HEK293T (cell line): ENCODE data around the gene CATSPERD.

Experiments
- CTCF ChIA-PET: fragments of 350-600 bp; formaldehyde crosslinking; extraction: SDS; loops from one replicate; lab custom pipeline; 2021; ENCODE audit warnings: antibody characterized with exemption, inconsistent platforms; lab: Yijun Ruan, JAX
- POLR2A ChIA-PET: fragments of 350-600 bp; formaldehyde crosslinking; extraction: SDS; loops from one replicate; lab custom pipeline; 2020; ENCODE audit warnings: antibody characterized with exemption, inconsistent platforms; lab: Yijun Ruan, JAX
- DNase-seq: peaks from one replicate; pipeline ENCODE4 v3.0.0; 2012; ENCODE audit warnings: mixed read lengths; ENCODE audit errors: extremely low spot score
- ARNT ChIP-seq: fragments of 450-650 bp; IDR thresholded peaks from 2 replicates; pipeline ENCODE4 v1.6.1; 2017; ENCODE audit warnings: mild to moderate bottlenecking
- BHLHE40 ChIP-seq: fragments of 450-650 bp; IDR thresholded peaks from 2 replicates; pipeline ENCODE4 v1.6.1; 2016; ENCODE audit warnings: mild to moderate bottlenecking, moderate library complexity, borderline replicate concordance
- CTBP1 ChIP-seq: fragments of 450-650 bp; IDR thresholded peaks from 2 replicates; pipeline ENCODE4 v1.6.1; 2016; ENCODE audit warnings: borderline replicate concordance
- ELF4 ChIP-seq: fragments of 450-650 bp; IDR thresholded peaks from 2 replicates; pipeline ENCODE4 v1.6.1; 2017; ENCODE audit warnings: antibody characterized with exemption
- FOXA1 ChIP-seq: fragments of 450-650 bp; IDR thresholded peaks from 2 replicates; pipeline ENCODE4 v1.6.1; 2016; ENCODE audit warnings: mild to moderate bottlenecking
- FOXK2 ChIP-seq: fragments of 450-650 bp; IDR thresholded peaks from 2 replicates; pipeline ENCODE4 v1.6.1; 2016; ENCODE audit warnings: mild to moderate bottlenecking
- FOXM1 ChIP-seq: fragments of 450-650 bp; IDR thresholded peaks from 2 replicates; pipeline ENCODE4 v1.6.1; 2017; ENCODE audit warnings: mild to moderate bottlenecking, borderline replicate concordance
- HDGF ChIP-seq: fragments of 450-650 bp; IDR thresholded peaks from 2 replicates; pipeline ENCODE4 v1.6.1; 2017; ENCODE audit warnings: antibody characterized with exemption, borderline replicate concordance
- L3MBTL2 ChIP-seq: fragments of 450-650 bp; conservative IDR thresholded peaks from 2 replicates; pipeline ENCODE4 v1.6.1; 2016; ENCODE audit warnings: mild to moderate bottlenecking
- LEF1 ChIP-seq: fragments of 450-650 bp; IDR thresholded peaks from 2 replicates; pipeline ENCODE4 v1.6.1; 2017; ENCODE audit warnings: mild to moderate bottlenecking, borderline replicate concordance
- NFRKB ChIP-seq: fragments of 450-650 bp; IDR thresholded peaks from 2 replicates; pipeline ENCODE4 v1.6.1; 2016; ENCODE audit warnings: mild to moderate bottlenecking, moderate library complexity
- PKNOX1 ChIP-seq: fragments of 450-650 bp; IDR thresholded peaks from 2 replicates; pipeline ENCODE4 v1.6.1; 2016
- SP1 ChIP-seq: fragments of 450-650 bp; IDR thresholded peaks from 2 replicates; pipeline ENCODE4 v1.6.1; 2017
- SUZ12 ChIP-seq: fragments of 450-650 bp; IDR thresholded peaks from 2 replicates; pipeline ENCODE4 v1.6.1; 2016; ENCODE audit warnings: mild to moderate bottlenecking
- TARDBP ChIP-seq: fragments of 450-650 bp; IDR thresholded peaks from 2 replicates; pipeline ENCODE4 v1.6.1; 2016
- ZNF384 ChIP-seq: fragments of 450-650 bp; IDR thresholded peaks from 2 replicates; pipeline ENCODE4 v1.6.1; 2016

The CATSPERD gene

GRCh38 chr19:5676105-5676771, 44.2 kb upstream of the CATSPERD start:
- TF ChIP-seq TARDBP (no peak), BHLHE40 (no peak), NFRKB (no peak), HDGF (no peak), SUZ12 (no peak), FOXM1 (no peak), CTBP1 (no peak), ELF4 (no peak), FOXA1 (no peak), L3MBTL2 (no peak), ZNF384 (no peak), ARNT (no peak), SP1 (no peak)
- DNase-seq, result no peak
- ChIA-PET CTCF (interaction anchor here (0.6 kb wide), 1 partner anchor 1523 kb away, joined by 3 read pairs; the partner anchor contains the start of gene CREB3L3), POLR2A (interaction anchor here (1.0 to 2.7 kb wide), 4 partner anchors 10 to 53 kb away, joined by 3 to 8 read pairs (median 4); partner anchors contain the start of genes RPL36, SAFB and SAFB2)

- POLR2A ChIA-PET, result interaction anchor here (1.0 to 2.7 kb wide), 4 partner anchors 10 to 54 kb away, joined by 3 to 8 read pairs (median 4); partner anchors contain the start of genes RPL36, SAFB and SAFB2
- TF ChIP-seq FOXA1, result no peak
- DNase-seq, result no peak
- CTCF ChIA-PET, result no interaction called here
Measured at GRCh38 chr19:5676772-5677105, 43.7 kb upstream of the CATSPERD start.

- no peak for DNase-seq
- ChIA-PET CTCF (no interaction called here), POLR2A (interaction anchor here (1.0 to 2.7 kb wide), 4 partner anchors 10 to 54 kb away, joined by 3 to 8 read pairs (median 4); partner anchors contain the start of genes RPL36, SAFB and SAFB2)
- TF ChIP-seq ZNF384 (no peak), FOXK2 (no peak), BHLHE40 (no peak), LEF1 (no peak), FOXM1 (no peak), HDGF (no peak), PKNOX1 (no peak), NFRKB (no peak), ELF4 (no peak), CTBP1 (no peak), ARNT (no peak)
Measured at GRCh38 chr19:5677136-5677535, 43.3 kb upstream of the CATSPERD start.

- no peak for DNase-seq
- ChIA-PET CTCF (no interaction called here), POLR2A (interaction anchor here (2.7 kb wide), 1 partner anchor 9 kb away, joined by 8 read pairs; no protein-coding TSS in a partner anchor)
- TF ChIP-seq ELF4 (no peak), LEF1 (no peak), ARNT (no peak), FOXA1 (no peak), SUZ12 (no peak), FOXM1 (no peak), L3MBTL2 (no peak), FOXK2 (no peak)
Measured at GRCh38 chr19:5677580-5677979, 42.9 kb upstream of the CATSPERD start.

- CTCF ChIA-PET, result no interaction called here
Measured at GRCh38 chr19:5678071-5678718, 42.2 kb upstream of the CATSPERD start.

GRCh38 chr19:5679289-5680083, 41.0 kb upstream of the CATSPERD start:
- POLR2A ChIA-PET, result interaction anchor here (1.0 to 1.4 kb wide), 2 partner anchors 10 to 12 kb away, joined by 3 to 5 read pairs; partner anchors contain the start of gene RPL36
- CTCF ChIA-PET, result no interaction called here
- DNase-seq, result no peak
- TF ChIP-seq FOXM1, result no peak
- no peak for TF ChIP-seq FOXK2

More at GRCh38 chr19:5678071-5678718, 42.2 kb upstream of the CATSPERD start:
- no peak for DNase-seq
- no peak for TF ChIP-seq FOXM1
- TF ChIP-seq L3MBTL2, result no peak
- no peak for TF ChIP-seq BHLHE40
- TF ChIP-seq NFRKB, result no peak
- no peak for TF ChIP-seq TARDBP
- no peak for TF ChIP-seq FOXK2
- no peak for TF ChIP-seq SP1
- TF ChIP-seq CTBP1, result no peak
- TF ChIP-seq ELF4, result no peak
- POLR2A ChIA-PET, result no interaction called here

GRCh38 chr19:5680084-5680436, 40.4 kb upstream of the CATSPERD start:
- POLR2A ChIA-PET, result interaction anchor here (1.0 to 1.4 kb wide), 2 partner anchors 10 to 12 kb away, joined by 3 to 5 read pairs; partner anchors contain the start of gene RPL36
- TF ChIP-seq BHLHE40 (no peak), L3MBTL2 (peak; percentile 32; the same call in 1 of the 2 replicates)
- no peak for DNase-seq
- CTCF ChIA-PET, result no interaction called here
